ENCODE measurements around the gene CYB561A3.

DNA sequence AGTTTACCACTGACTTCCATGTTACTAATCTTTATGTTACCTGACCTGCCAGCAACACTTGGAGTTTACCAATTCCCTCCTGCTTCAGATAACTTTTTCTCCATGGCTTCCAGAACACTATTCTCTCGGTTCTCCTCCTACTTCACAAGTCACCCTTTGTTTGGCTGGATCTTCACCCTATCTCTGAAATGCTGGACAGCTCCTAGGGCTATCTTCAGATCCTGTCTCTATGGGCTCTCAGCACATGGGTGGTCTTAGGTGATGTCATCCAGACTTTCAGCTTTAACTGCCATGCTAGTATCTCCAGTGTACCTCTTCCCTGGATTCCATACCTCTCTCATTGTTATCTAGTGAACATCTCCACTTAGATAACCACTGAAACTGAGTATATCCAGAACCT, 54.3 kb downstream of the CYB561A3 start:
- TF ChIP-seq, protein P1, sequence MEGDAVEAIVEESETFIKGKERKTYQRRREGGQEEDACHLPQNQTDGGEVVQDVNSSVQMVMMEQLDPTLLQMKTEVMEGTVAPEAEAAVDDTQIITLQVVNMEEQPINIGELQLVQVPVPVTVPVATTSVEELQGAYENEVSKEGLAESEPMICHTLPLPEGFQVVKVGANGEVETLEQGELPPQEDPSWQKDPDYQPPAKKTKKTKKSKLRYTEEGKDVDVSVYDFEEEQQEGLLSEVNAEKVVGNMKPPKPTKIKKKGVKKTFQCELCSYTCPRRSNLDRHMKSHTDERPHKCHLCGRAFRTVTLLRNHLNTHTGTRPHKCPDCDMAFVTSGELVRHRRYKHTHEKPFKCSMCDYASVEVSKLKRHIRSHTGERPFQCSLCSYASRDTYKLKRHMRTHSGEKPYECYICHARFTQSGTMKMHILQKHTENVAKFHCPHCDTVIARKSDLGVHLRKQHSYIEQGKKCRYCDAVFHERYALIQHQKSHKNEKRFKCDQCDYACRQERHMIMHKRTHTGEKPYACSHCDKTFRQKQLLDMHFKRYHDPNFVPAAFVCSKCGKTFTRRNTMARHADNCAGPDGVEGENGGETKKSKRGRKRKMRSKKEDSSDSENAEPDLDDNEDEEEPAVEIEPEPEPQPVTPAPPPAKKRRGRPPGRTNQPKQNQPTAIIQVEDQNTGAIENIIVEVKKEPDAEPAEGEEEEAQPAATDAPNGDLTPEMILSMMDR (IDR thresholded peaks at IDR 0.05), result no peak
- no peak for TF ChIP-seq POLR2A (IDR thresholded peaks at IDR 0.05)
